Measurements from ENCODE around the gene TBC1D2. TPM values are rescaled to one million over a fixed set of nuclear protein-coding genes. Genes with fewer than 3 reads are reported as not detected.

TBC1D2 gene
- total and polyA plus RNA-seq, 2 experiments from 2014 or later, result 3.7 to 6.8 TPM

GRCh38 chr9:98247831-98248657, 7.4 kb downstream of the TBC1D2 start:
- Histone ChIP-seq H3F3A (replicated peaks; ENCODE audit: low read depth) (no peaks in the 10 kb centered on the region), H3K79me2 (replicated peaks; ENCODE audit: insufficient read depth) (no peaks in the 10 kb centered on the region; the same call in 1 of the 2 replicates), H2AFZ (no peak overlapping the region), H3K4me3 (no peak overlapping the region), H3K4me1 (ENCODE audit: insufficient read depth) (peaks cover 8% of the 10 kb centered on the region; the same call in 1 of the 2 replicates), H3K36me3 (ENCODE audit: insufficient read depth) (no peaks in the 10 kb centered on the region), H3K27ac (ENCODE audit: low read depth) (no peak overlapping the region), H3K9me2 (ENCODE audit: insufficient read depth) (no peaks in the 10 kb centered on the region), H3K27me3 (ENCODE audit: insufficient read depth) (no peaks in the 10 kb centered on the region), H4K20me1 (replicated peaks; ENCODE audit: insufficient read depth) (peaks cover 9% of the 10 kb centered on the region; the same call in 1 of the 2 replicates), H3K4me2 (no peak overlapping the region)
- Mint-ChIP-seq H3K9me3 (no peaks in the 10 kb centered on the region), H3K4me1 (peaks cover 26% of the 10 kb centered on the region), H3K36me3 (ENCODE audit: low read depth) (no peaks in the 10 kb centered on the region; the same call in 2 of the 3 replicates), H3K27me3 (ENCODE audit: insufficient read depth, low read depth, poor library complexity) (peaks cover 10% of the 10 kb centered on the region), H3K27ac (no peak overlapping the region), H3K4me3 (no peak overlapping the region)
- no peak for TF ChIP-seq NANOG (IDR thresholded peaks at IDR 0.05; ENCODE audit: borderline replicate concordance)
- no peak for TF ChIP-seq ZNF114 (CRISPR knock-in tag; IDR thresholded peaks at IDR 0.05)
- no peak for TF ChIP-seq ZNF331 (CRISPR knock-in tag; IDR thresholded peaks at IDR 0.05; ENCODE audit: low read depth)
- no peak for TF ChIP-seq CTCF (conservative IDR thresholded peaks at IDR 0.05; ENCODE audit: low read depth in 2 of 2)
- TF ChIP-seq JUNB (IDR thresholded peaks at IDR 0.05; ENCODE audit: unreplicated experiment), result no peak
- no peak for TF ChIP-seq STAT1 (IDR thresholded peaks at IDR 0.05; ENCODE audit: unreplicated experiment)
- TF ChIP-seq REST (IDR thresholded peaks at IDR 0.05; ENCODE audit: unreplicated experiment), result no peak
- TF ChIP-seq EZH2 (IDR thresholded peaks at IDR 0.05; ENCODE audit: low read depth, unreplicated experiment), result no peak
- no peak for TF ChIP-seq EZH2phosphoT487 (IDR thresholded peaks at IDR 0.05; ENCODE audit: unreplicated experiment)
- no peak for TF ChIP-seq CREB1 (CRISPR knock-in tag; IDR thresholded peaks at IDR 0.05; ENCODE audit: low read depth)
- no peak for TF ChIP-seq ETS1 (IDR thresholded peaks at IDR 0.05)
- no peak for TF ChIP-seq POLR2AphosphoS5 (IDR thresholded peaks at IDR 0.05; ENCODE audit: low read depth)
- TF ChIP-seq ZNF462 (CRISPR knock-in tag; IDR thresholded peaks at IDR 0.05), result no peak
- ATAC-seq (no peak), DNase-seq (ENCODE audit: low spot score) (no peak)
